Limb (tissue), 2 donors: ENCODE results near the gene PCED1B.

Experiments
- DNase-seq, 2 donors: peaks; one replicate each; pipeline ENCODE4 v3.0.0-alpha.2; 2016; ENCODE audit errors: extremely low spot score in 2 of 2

PCED1B gene

GRCh38 chr12:47231456-47231855, 152.0 kb downstream of the PCED1B start:
- DNase-seq = no peak

GRCh38 chr12:47234576-47235141, 155.2 kb downstream of the PCED1B start:
- no peak for DNase-seq

- DNase-seq = no peak
Measured at GRCh38 chr12:47235258-47236040, 156.0 kb downstream of the PCED1B start.

- no peak for DNase-seq
Measured at GRCh38 chr12:47236109-47236714, 156.8 kb downstream of the PCED1B start.

GRCh38 chr12:47237751-47238211, 158.4 kb downstream of the PCED1B start:
- DNase-seq = no peak

- DNase-seq = no peak
Measured at GRCh38 chr12:47238669-47239114, 159.3 kb downstream of the PCED1B start.

GRCh38 chr12:47242426-47242825, 163.0 kb downstream of the PCED1B start:
- DNase-seq = no peak

- no peak for DNase-seq
Measured at GRCh38 chr12:47244835-47245234, 165.4 kb downstream of the PCED1B start.

GRCh38 chr12:47245623-47246022, 166.2 kb downstream of the PCED1B start:
- DNase-seq = no peak

GRCh38 chr12:47247418-47247817, 168.0 kb downstream of the PCED1B start:
- no peak for DNase-seq

- DNase-seq = no peak
Measured at GRCh38 chr12:47249082-47249481, 169.7 kb downstream of the PCED1B start.

GRCh38 chr12:47249719-47250357, 170.4 kb downstream of the PCED1B start:
- no peak for DNase-seq

GRCh38 chr12:47251919-47252318, 172.5 kb downstream of the PCED1B start:
- no peak for DNase-seq

GRCh38 chr12:47264951-47265350, 185.5 kb downstream of the PCED1B start:
- DNase-seq = no peak

- DNase-seq = no peak
Measured at GRCh38 chr12:47265391-47265790, 186.0 kb downstream of the PCED1B start.

- DNase-seq = no peak
Measured at GRCh38 chr12:47267571-47267970, 188.2 kb downstream of the PCED1B start.

- DNase-seq = no peak
Measured at GRCh38 chr12:47268501-47269454, 189.4 kb downstream of the PCED1B start.

GRCh38 chr12:47269916-47270315, 190.5 kb downstream of the PCED1B start:
- DNase-seq = no peak

- no peak for DNase-seq
Measured at GRCh38 chr12:47270782-47271664, 191.6 kb downstream of the PCED1B start.

GRCh38 chr12:47271800-47272239, 192.4 kb downstream of the PCED1B start:
- DNase-seq = no peak
